ENCODE results near the gene AKAP6.
A peak's percentile ranks its signal among the peaks of the same experiment; 100 is the strongest.

Gene AKAP6

DNA sequence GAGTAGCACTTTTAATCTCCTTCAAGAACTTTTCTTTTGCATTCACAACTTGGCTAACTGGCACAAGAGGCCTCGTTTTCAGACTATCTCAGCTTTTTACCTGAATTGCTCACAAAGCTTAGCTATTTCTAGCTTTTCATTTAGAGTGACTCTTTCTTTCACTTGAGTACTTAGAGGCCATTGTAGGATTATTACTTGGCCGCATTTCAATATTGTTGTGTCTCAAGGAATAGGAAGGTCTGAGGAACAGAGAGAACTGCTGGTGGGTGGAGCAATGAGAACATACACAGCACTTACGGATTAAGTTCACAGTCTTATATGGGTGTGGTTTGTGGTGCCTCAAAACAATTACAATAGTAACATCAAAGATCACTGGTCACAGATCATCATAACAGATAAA lies 384.8 kb downstream of the AKAP6 start:
- no peak for DNase-seq

DNA sequence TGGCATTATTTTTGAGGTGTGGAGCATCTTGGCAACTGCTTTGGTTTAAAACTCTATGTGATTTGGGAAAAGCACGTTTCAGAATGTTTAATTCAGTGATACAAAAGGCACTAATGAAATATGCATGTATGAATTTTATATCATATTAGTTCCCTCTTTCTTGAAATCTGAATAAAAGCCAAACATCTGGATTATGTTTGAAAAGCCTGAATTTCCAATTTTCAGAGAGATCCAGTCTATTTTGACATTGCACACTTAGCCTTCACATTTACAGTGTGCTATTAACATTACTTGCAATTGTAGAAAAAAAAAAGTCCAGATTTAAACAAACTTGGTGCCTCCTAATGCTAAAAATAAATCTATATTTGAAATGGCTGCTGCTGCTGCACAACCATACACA lies 390.5 kb downstream of the AKAP6 start:
- no peak for DNase-seq

DNA sequence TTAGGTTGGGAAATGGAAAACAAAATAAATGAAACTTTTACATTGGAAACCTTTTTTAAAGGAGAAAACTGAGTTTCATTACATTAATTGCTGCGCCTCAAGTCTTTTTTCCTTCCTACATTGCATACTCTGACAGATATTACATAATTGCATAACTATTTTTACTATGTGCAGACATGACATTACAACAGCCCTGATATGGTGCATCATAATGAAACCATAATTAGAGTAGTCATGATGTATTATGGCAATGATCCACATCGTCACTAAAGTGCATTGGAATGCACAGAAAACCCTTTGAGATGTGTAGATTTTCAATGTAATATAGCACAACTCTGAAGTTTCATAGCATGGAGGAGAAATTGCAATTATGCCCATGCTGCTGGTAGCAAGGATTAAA lies 391.8 kb downstream of the AKAP6 start:
- DNase-seq = no peak

DNA sequence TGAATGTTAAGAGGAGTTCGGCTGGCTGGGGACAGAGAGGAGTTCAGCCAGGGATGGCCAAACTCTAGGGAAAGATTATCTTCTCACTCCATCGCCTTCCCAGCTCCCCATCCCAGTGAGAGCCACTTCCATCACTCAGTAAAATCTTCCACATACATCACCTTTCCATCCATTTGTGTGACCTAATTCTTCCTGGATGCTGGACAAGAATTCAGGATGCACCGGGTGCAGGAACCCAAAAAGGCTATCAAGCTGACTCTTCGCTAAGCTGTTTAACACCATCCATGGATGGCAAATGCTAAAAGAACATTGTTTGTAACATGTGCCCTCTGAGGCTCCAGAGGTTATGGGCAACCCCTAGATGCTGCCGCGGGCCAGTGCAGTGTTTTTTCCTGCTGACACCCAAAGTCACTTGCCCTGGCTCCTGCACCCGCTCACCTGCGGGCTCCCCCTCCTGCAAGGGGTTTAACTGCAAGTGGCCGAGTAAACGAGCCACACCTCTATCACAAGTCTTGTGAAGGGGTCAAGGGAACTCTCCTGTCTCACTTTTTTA lies 393.6 kb downstream of the AKAP6 start:
- DNase-seq = peak in 1 of 14 donors; percentile 57

DNA sequence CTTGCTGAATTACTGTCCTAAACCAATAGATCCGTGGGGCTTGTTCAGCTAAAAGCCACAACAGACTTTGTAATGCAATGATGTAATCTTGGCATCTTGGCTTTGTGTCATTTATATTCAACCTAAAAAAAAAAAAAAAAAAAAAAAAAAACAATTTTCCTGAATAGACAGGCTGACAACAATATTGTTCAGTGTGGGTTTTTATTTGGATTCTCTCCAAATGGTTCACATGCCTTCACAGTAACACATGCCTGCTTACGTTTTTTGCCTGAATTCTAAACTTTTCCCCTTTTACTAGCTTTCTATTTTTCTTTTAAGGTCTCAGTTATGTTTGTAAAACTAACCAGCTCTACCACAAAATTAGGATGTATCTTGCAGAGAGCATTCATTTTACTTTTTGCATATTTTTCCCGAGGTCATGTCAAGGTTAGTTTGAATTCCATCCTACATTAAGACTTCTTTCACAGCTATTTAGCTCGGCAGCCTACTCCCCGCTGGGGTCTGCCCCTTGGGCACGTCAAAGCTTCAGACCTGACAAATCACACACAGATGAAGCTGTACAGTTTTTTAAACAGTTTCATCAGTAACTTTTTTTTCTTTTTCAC lies 395.9 kb downstream of the AKAP6 start:
- no peak for DNase-seq

DNA sequence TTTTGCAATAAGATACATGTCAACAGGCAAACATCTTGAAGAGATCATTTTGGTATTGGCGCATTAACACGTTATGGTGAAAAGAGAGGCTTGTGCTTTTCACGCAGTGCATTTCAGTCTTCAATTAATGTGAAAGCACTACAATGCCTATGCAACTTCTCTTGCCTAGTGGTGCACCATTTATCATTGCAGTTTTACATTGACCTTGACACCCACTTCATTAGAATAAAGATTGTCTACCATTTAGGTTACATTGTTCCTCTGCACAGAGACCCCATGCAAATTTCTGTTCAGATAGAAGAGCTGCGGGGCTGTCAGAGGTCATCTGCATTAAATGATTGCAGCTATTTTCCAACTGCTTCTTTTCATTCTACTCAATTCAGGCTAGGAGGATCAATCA lies 397.4 kb downstream of the AKAP6 start:
- no peak for DNase-seq

DNA sequence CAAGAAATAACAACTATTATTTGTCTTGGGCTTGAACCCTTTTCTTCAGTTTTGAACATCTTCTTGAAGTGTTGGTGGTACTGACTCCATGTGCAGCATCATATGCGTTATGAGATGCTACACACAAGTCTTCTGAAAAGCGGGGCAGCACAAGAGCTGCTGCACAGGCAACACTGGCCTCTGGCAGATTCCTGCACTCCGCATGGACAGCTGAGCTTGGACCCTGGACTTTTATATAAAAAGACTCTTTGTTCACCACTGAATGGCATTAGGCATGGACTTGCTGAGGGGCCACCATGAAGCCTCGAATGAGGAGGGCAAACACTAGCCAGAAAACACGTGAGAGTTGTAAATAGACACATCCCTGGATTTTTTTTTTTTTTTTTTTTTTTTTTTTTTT lies 398.7 kb downstream of the AKAP6 start:
- peak in 4 of 14 donors; percentile 4 to 40 (median 32) for DNase-seq

DNA sequence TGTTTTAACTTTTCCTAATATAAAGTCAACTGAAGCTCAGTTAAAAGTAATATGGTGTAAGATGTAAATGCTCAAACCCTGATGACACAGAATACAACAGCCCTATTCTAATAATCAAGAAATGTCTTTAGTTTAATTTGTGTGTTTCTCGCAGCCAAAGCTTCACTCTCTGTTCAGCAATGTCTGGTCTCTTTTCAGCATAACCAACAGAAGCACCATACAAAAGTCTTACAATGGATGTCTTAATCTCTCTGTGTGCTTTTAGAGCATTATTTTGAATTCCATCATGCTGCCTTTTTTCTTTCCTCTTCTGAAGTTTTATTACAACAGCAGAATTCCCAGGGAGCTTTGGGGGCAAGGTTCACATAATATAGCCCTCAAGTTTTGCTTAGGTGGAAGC lies 399.4 kb downstream of the AKAP6 start:
- no peak for DNase-seq

DNA sequence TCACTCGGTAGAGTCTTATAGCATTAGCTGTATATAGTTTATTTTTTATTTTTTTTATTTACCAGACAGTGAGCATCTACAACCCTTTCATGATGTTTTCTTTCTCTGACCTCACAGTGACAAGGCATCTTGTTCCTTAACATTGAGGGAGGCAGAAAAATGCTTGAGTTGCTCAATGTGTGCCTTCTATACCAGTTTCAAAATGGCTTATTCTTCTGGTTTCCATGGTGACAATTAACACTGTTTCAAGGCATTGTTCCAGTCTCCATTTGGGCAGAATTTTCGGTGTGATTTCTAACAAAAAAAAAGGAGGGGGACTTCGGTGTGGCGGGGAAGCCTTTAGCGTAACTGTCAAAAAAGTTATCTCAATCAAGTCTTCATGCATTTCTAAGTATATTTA lies 399.9 kb downstream of the AKAP6 start:
- no peak for DNase-seq

DNA sequence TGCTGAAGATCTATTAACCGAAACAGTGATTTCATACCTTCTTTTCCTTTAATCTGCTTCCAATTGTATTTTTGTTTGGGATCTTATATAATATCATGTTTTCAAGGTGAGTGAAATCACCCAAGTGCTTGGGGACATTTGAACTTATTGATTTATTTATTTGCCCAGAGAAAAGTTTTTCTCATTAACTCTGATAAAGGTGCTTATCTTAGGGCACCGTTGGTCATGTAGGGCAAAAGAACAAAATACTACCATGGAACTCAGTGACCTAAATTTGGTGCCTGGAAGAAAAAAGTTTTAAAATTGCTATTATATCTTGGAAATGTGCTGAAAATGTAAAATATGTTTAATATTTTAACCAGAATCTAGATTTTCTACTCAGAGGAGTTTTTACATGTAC lies 402.2 kb downstream of the AKAP6 start:
- no peak for DNase-seq

DNA sequence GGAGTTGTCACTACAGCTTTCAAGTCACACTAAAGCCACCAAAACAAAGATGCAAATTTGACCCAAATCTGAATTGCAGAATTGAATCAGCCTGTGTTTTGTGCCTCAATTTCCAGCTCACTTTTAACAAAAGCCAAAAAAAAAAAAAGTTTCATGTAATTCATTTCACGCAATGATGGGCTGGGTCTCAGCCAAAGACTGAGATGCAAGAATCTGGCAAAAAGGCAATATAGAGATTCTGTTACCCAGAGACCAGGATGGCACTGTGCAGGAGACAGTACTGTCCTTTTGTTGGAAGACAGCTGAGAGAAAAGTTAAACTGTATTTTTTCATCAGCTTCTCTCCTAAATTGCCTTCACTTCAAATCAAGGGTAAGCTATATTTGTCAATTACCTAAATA lies 403.9 kb downstream of the AKAP6 start:
- no peak for DNase-seq

DNA sequence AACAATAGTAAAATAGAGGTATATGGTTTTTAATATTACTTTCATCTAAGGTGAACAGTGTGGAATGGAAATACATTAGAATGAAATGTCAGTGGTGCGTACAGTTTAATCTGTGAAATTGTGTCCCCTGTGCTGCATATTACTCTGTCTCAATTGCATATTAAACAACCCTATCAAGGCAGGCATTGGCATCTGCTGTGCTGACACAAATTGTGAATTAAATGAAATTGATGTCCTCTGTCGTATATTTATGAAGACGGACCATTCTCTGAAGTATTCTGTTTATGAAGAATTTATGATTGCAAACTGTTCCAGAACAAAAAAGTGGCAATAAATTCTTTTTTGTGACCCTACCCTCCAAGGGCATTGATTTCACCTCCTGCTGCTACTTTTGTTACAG lies 405.2 kb downstream of the AKAP6 start:
- DNase-seq = no peak

DNA sequence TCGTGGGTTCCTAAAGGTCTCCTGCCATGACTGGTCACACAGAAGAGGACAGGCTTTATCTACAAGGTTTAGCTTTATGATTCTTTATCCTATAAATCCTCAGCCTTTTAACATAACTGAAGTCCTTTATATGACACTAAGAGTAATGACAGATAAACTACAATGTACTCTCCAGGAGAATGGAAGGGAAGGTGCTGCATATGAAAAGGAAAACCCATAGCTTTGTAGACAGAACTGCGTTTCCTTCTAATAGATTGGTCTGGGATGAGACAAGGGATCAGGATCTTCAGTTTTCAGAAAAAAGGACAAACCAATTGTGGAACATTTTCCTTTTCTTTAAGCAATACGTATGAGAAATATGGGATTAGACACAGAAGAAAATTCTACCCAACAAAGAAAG lies 408.5 kb downstream of the AKAP6 start:
- DNase-seq = no peak

DNA sequence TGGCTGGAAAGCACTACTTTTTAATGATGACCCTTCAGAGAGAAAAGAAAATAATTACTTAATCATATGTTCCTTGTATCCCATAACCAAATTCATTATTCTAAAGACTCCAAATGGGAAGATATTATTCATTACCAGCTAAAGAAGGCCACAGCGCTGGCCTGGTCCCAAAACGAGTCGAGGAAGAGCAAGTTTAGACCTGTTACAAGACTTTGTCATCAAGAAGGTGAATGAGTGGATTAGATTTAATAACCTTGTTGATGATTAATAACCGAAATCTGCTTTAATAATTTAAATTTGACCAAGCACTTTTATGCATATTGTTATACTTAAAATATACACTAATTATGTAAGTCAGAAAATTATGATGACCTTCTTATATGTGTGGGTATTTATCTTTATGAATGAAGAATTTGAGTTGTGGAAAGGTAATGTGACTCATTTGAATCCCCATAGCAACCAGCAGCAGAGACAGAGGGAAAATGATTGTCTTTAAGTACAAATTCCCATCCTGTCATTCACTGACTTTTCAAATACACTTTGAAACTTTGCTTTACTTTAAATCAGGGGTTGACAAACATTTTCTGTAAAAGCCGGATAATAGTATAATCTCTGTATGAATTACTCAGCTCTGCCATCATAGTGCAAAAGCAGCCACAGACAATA lies 409.2 kb downstream of the AKAP6 start:
- DNase-seq = no peak

DNA sequence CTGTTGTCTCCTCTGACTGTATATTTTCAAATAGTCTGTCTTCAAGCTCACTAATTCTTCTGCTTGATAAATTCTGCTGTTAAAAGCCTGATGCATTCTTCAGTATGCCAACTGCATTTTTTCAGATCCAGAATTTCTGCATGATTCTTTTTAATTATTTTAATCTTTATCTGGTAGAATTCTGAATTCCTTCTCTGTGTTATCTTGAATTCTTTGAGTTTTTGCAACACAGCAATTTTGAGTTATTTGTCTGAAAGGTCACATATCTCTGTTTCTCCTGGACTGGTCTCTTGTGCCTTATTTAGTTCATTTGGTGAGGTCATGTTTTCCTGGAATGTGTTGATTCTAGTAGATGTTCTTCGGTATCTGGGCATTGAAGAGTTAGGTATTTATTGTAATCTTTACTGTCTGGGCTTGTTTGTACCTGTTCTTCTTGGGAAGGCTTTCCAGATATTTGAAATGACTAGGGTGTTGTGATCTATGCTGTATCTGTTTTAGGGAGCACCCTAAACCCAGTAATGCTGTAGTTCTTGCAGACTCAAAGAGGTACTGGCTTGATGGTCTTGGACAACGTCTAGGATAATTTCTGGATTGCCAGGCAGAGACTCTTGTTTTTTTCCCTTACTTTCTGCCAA lies 415.8 kb downstream of the AKAP6 start:
- no peak for DNase-seq

DNA sequence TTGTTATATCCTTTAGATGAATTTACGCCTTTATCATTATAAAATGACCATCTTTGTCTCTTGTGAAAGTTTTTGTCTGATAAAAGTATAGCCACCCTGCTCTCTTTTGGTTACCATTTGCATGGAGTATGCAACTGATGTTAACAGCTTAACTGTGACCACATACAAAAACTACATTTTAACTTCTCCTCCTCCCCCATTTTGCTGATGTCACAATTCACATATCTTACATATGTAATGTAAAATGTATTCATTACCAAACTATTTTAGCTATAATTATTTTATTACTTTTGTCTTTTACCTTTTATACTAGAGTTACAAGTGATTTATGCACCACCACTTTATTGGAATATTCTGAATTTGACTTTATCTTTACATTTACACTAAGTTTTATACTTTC lies 425.1 kb downstream of the AKAP6 start:
- no peak for DNase-seq

DNA sequence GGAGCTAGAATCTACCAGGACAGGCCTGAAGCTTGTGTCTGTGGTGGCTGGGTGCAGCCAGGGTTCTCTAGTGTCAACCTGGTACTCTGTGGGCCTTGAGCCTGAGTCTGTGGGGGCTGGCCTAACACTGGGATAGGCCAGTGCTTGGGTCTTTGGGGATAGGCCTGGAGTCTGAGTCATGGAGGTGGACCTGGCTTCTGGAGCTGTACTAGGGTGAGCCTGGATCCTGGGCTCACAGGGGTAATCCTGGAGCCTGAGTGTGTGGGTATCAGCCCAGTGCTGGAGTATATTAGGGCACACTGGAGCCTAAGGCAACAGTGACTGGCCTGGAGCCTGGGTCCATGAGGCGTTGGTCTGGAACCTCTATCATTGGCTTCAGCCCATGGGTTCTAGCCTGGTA lies 427.1 kb downstream of the AKAP6 start:
- no peak for DNase-seq

DNA sequence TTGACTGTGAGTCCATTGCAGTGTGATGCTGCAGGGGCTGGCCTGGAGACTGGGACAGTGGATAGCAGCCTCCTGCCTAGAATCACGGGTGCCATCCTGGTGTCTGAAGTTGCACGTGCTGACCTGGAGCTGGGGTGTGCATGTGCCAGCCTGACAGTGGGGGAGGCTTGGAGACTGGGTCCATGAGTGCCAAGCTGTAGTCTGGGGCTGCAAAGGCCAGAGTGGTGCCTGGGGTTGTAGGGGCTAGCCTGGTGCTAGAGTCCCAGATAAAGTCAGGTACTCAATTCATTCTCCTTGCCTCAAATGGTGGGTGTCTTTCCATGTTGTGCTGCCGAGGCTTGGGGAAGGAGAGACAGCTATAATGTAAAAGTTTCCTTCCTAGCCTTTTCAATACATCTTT lies 427.7 kb downstream of the AKAP6 start:
- DNase-seq = no peak

DNA sequence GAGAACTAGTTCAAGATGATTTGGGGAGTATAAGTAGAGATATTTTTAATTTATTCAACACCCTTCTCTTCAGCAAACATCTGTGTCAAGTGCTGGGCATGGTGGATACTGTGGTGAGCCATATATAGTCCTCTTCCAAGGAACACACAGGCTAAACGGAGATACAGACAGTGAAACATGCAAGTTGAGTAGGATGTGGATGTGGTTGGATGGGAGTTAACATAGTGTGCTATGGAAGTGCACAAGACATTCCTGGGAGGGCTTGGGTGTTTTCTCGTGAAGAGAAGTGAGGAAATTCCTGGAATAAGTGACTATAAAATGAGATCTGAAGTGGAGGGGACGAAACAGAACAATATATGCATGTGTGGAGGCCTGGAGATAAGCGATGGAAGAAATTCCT lies 428.5 kb downstream of the AKAP6 start:
- DNase-seq = no peak

DNA sequence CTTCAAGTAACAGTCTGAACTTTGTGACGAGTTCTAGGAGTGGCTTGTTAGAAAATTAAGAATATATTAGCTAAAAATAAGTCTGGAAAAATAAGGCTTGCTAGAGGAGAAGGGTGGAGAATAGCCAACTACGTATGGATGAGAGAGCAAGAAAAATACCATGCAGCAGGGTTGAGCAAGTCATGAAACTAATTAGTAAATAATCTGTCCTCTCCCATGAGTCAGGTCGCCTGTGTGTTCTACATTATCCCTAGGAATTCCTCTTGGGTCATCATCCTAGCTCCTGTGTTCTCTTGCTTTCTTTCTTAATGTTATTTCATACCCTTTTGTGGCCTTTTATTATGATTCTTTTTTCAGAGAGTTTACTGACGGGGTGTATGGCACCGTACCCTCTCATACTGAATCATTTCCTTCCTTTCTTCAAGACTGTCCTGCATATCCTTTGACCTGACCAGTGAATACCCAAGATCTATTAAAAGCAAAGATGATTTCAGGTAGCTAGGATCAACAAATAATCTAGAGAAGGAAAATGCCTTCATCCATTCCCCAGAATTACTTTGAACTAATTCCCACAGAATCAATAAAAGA lies 432.4 kb downstream of the AKAP6 start:
- DNase-seq = no peak

DNA sequence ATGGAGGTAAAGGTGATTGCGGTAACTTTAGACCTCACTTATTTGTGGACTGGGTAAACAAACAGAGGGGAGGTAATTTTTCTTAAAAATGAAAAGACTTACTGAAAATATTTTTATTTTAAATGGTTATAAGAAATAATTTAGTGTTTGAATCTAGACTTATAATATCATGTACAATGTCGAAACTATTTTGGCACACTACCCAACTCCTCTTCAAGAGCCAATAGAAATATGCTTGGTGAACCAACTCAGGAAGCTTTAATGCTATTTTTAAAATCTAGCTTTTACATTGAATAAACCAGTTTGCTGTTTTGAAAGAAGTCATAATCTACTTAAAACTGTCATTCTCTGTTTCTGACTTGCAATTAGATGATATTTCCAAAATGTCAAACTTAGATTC lies 433.8 kb downstream of the AKAP6 start:
- DNase-seq = no peak

DNA sequence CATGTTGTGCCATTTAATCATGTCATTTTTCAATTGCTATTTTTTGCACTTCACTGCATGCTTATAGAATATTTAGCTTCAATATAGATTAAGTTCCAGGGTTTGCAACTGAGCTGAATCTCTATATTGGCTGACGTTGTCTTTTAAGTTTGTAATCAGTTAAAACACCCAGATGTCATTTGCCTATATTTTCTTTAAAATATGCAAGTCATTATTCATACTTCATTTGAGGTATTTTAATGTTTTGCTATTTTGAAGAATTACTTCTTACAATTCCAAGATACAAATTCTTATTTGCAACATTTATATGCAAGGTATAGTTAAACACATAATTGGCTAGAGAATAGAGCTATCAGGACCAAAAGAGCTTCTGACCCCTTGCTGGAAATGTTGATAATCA lies 434.6 kb downstream of the AKAP6 start:
- DNase-seq = no peak

DNA sequence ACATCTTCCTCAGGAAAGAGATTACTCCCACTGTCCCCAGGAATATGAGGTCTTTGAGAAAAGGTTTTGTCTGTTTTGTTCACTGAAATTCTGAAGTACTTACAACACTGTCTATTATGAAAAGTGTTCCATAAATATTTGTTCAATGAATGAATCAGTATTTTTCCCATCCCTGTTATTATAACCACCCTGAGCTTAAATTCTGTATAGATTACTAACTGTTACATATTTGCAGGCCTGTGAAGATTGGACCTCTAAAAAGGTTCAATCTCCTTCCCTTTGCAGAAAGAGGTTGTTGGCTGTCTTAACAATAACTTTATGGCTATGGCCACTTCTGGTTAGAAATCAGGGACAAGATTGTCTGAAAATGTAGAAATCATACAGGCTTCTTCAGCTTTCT lies 435.0 kb downstream of the AKAP6 start:
- DNase-seq = no peak

DNA sequence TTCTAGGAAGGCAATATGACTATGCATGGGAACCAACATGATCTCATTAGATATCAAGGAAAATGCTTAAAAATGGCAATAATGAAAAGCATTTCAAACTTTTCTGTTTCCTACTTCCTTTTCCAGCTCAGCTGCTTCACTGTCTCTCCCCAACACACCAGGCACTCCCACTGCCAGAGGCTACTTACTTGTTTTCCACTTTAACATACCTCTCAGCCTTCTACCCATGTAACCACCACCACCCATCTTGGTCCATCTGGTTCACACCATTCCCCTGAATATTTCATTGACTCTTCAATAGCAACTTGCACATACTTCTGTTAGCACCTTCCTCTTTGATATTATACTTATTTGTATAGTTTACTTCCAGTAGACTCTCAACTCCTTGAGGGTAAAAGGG lies 441.3 kb downstream of the AKAP6 start:
- DNase-seq = no peak
